Activated naive CD4-positive, alpha-beta T cell treated with anti-CD3 and anti-CD28 coated beads, Interleukin-2, amount 50 U/mL, for 72 hours (primary cell): ENCODE results near the gene GAK. TPM values are rescaled to one million over a fixed set of nuclear protein-coding genes. Genes with fewer than 3 reads are reported as not detected.
"Not testable (repeated sequence)": the region's sequence is repeated elsewhere in the genome, so short reads cannot be mapped to it uniquely, and the experiment has no call there.

Experiments used
- ATAC-seq, 2 donors: fragments of 150-1000 bp; cut with Tn5 transposase; 2 replicates each; pipeline ENCODE4 v1.10.0; 2021; ENCODE audit warnings: mild to moderate bottlenecking in 2 of 2, moderate library complexity in 2 of 2
- DNase-seq, 2 donors: peaks; one replicate each; pipeline ENCODE4 v3.0.0; 2021 to 2022; ENCODE audit warnings: low spot score in 2 of 2
- H3K27ac Mint-ChIP-seq, 2 donors: one replicate each; pipeline ENCODE4 v1.8.0; 2022; ENCODE audit warnings: mild to moderate bottlenecking in 2 of 2, mixed read lengths in 2 of 2
- H3K36me3 Mint-ChIP-seq, 2 donors: one replicate each; pipeline ENCODE4 v1.8.0; 2022; ENCODE audit warnings: mixed read lengths in 2 of 2
- H3K9me3 Mint-ChIP-seq, 2 donors: one replicate each; pipeline ENCODE4 v1.8.0; 2022; ENCODE audit warnings: mixed read lengths in 2 of 2
- total RNA-seq, 2 donors: library from RNA; stranded (reverse); gene quantifications; one replicate each; pipeline ENCODE4 v1.2.3, GENCODE V29; 2022

Gene GAK
- total RNA-seq, 2 donors from 2014 or later = 124 to 171 TPM

DNA sequence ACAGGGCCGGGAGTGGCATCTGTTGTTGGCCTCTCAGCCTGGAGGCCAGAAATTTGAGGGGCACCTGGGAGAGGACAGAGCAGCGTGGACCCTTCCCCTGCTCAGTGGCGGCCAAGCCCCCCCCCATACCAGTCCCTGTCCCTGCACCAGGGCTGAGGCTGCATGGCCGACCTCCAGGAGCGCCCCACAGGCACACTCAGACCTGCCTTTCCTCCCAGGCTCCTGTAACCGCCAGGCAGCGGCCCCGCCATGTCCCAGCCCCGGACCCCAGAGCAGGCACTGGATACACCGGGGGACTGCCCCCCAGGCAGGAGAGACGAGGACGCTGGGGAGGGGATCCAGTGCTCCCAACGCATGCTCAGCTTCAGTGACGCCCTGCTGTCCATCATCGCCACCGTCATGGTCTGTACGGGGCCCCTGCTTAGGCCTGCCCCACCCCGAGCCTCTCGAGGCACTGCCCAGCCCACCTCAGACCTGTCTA, 15.4 kb upstream of the GAK start:
- Mint-ChIP-seq H3K27ac (no peak overlapping the region), H3K9me3 (no peaks in the 10 kb centered on the region), H3K36me3 (no peaks in the 10 kb centered on the region)
- no peak for DNase-seq
- no peak for ATAC-seq

DNA sequence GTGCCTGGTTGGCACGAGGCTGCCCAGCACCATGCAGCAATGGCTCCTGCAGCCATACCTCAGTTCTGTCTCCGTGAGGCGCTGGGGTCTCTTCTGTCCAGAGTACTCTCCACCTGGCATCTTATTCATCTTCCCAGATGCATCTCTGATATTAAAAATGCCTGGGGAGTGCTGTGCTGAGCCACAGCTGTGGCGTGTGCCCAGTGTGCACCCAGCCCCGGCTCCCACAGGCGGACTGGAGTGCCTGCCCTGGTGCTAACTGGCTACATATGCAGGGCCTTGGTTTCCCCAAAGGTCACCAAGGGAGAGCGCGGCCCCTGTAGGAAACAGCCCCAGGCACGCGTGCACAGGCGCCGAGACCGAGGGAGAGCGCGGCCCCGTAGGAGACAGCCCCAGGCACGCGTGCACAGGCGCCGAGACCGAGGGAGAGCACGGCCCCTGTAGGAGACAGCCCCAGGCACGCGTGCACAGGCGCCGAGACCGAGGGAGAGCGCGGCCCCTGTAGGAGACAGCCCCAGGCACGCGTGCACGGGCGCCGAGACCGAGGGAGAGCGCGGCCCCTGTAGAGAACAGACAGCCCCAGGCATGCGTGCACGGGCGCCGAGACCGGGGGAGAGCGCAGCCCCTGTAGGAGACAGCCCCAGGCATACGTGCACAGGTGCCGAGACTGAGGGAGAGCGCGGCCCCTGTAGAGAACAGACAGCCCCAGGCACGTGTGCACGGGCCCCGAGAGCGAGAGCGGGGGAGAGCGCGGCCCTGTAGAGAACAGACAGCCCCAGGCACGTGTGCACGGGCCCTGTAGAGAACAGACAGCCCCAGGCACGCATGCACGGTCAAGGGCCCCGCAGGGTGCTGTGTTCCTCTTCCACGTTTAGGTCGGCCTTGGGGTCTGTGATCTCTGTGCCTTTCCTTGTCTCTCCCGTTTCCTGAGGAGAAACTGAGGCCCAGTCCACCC, 14.7 kb upstream of the GAK start:
- Mint-ChIP-seq H3K36me3 (no peaks in the 10 kb centered on the region), H3K27ac (peak overlapping the region in 1 of 2 donors; percentile 82), H3K9me3 (no peaks in the 10 kb centered on the region)
- DNase-seq (no peak), ATAC-seq (no peak)

DNA sequence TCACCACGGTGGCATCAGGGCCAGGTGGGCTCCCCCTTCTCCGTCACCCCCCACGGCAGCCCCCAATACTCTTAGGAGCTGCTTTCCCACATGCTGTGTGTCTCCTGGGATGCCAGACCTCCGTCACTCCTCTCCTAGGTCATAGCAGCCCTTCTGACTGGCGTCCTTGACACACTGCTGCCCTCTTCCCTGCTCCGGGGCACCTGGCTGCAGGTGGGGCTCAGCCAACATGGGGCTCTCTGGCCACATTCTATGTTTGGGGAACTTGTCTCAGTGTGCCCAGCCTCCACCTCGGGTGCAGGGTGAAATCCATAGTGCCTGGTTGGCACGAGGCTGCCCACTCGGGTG, 14.0 kb upstream of the GAK start:
- Mint-ChIP-seq H3K9me3 (no peaks in the 10 kb centered on the region), H3K27ac (peak overlapping the region in 1 of 2 donors; percentile 82), H3K36me3 (no peaks in the 10 kb centered on the region)
- DNase-seq (no peak), ATAC-seq (no peak)

DNA sequence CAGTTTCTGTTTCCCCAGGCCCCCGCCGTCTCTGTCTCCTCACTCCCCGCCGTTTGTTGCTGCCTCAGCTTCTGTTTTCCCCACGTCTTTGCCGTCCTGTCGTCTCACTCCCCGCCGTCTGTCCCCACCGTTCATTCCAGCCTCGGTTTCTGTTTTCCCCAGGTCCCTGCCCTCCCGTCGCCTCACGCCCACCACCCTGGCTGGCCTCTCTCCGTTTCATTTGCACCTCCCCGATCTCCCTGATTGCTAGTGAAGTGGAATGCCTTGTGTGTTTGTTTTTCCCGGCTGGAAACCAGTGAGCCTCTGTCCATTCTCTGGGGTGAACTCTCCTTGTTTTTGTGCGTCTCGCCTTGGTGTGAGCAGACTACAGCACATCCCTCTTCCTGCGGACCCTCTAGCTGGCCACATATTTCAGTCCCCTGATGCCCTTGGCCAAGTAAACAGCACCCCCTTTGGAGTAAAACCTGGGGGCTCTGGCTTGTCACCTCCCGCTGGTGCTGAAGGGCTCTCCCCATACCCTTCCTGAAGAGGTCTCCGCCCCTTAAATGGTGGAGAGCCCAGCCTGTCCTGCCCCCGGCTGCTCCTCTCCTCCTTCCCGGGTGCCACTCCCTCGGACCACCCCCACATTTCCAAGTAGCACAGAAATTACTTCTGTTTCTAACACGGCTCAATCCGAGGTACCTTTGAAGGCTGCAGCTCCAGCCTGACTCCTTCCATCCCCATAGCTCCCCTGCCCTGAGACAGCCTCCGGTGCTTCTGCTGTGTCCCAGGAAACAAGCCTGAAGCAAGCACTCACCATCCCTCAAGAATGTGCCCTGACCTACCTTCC, 13.4 kb upstream of the GAK start:
- ATAC-seq (no peak), DNase-seq (no peak)
- no peaks in the 10 kb centered on the region for H3K9me3 Mint-ChIP-seq
- peak overlapping the region in 1 of 2 donors; percentile 82 for H3K27ac Mint-ChIP-seq
- no peaks in the 10 kb centered on the region for H3K36me3 Mint-ChIP-seq

DNA sequence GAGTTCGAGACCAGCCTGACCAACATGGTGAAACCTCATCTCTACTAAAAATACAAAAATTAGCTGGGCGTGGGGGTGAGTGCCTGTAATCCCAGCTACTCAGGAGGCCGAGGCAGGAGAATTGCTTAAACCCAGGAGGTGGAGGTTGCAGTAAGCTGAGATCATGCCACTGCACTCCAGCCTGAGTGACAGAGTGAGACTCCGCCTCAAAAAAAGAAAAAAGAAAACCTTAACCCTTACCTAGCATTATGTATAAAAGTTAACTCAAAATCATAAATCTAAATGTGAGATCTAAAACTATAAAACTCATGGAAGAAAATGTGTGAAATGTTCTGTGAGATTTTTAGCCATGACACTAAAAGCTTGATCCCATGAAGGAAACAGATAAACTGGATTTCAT, 7.4 kb upstream of the GAK start:
- not testable (repeated sequence) for ATAC-seq, H3K9me3 Mint-ChIP-seq, H3K27ac Mint-ChIP-seq, H3K36me3 Mint-ChIP-seq, DNase-seq

DNA sequence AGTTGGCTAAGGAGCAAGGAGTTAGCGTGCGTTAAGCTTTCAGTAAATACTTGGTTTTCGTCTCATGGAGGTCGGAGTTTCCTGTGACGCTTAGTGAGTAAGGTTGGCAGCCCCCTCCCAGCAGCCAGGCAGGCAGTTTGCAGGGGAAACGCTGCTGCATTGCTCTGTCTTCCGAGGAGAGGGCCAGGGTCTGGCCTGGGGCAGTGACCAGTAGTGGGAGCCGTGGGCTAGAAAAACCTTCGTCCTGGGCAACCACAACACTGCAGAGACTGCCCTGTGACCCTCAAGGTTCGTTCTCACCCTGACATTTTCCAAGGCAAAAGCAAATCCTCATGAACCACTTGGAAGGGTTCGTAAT, 576 bp upstream of the GAK start:
- Mint-ChIP-seq H3K27ac (peak overlapping the region; percentile 96 to 97), H3K9me3 (no peaks in the 10 kb centered on the region), H3K36me3 (peaks cover 16 to 17% of the 10 kb centered on the region in 2 donors)
- DNase-seq (no peak), ATAC-seq (peak; percentile 6 to 22)

DNA sequence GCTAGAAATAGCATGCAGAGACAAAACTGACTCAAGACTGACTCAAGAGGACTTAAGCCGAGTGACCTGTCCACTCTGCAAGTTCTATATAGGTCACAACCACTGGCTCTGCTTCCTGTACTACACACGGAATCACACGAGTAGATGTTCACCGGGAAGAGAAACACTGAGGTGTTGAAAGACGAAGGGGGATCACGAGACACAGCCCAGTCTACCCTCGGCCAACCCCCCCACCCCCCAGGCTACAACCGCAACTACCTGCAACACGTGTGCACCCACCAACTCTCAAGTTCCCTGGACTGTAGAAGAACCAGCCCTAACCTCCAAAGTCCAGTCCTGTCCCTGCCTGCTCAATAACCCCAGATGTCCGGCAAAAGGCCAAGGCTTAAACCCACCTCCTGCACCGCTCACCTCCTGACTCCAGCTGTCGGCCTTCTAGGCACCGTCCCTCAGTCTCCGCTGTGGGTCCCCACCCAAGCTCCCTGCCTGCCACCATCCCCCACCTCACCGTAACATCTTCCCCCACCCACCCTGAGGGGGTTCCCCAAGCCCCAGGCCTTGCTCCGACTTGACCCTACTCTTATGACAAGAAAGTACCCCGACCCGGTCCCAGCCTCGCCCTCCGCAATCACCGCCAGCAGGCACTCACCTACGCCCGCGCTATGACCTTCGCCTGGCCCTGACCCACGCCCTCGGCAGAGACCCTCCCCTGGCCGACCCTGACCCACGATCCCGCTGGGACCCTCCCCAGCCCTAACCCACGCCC, 739 bp downstream of the GAK start:
- DNase-seq (no peak), ATAC-seq (peak in 1 of 2 donors; percentile 2)

DNA sequence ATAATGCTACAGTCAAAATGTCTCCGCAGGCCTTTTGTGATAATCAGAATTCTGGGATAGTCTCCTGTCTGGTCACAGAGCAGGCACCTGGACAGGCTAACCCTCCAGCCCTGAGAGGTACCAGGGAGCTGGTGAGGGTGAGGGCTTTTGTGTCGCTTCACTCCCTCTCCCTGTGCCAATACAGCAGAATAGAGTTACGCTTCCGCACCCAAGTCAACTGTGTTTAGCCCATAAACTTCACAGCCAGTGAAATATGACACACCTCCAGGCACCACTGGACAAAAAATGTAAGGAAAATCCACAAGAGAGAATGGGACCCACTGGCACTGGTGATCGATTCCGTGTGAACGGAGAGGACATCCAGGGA, 1.3 kb downstream of the GAK start:
- Mint-ChIP-seq H3K27ac (peak overlapping the region; percentile 91 to 96), H3K36me3 (peaks cover 16 to 17% of the 10 kb centered on the region in 2 donors), H3K9me3 (no peaks in the 10 kb centered on the region)
- ATAC-seq (no peak), DNase-seq (no peak)

More for the DNA sequence above, 739 bp downstream of the GAK start:
- Mint-ChIP-seq H3K36me3 (peaks cover 16 to 17% of the 10 kb centered on the region in 2 donors), H3K9me3 (no peaks in the 10 kb centered on the region), H3K27ac (peak overlapping the region; percentile 91 to 96)

DNA sequence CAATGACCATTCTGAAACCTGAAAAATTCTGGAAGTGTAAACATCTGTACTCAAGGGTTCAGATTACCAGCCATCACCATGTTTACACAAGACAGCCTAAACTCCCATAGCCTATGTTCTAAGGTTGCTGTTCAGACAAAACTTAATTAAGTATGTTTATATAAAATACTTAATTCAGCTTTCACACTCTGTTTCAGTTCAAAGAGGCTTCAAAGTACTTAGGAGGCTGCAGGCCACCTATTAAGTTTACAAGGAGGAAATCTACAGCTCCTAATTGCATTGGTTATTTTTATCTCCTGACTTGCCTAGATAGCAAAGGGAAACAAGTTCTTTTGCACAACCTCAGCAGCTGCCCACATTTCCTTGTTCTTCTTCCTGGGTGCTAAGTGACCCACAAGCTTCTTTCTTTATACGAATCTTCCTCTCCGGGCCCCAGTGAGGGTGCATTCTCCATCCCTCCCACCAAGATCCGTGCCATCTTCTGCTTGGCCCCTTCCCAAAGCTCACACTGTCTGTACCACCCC, 2.0 kb downstream of the GAK start:
- ATAC-seq = no peak
- Mint-ChIP-seq H3K36me3 (peaks cover 16 to 17% of the 10 kb centered on the region in 2 donors), H3K27ac (peak overlapping the region in 1 of 2 donors; percentile 96), H3K9me3 (no peaks in the 10 kb centered on the region)
- no peak for DNase-seq

DNA sequence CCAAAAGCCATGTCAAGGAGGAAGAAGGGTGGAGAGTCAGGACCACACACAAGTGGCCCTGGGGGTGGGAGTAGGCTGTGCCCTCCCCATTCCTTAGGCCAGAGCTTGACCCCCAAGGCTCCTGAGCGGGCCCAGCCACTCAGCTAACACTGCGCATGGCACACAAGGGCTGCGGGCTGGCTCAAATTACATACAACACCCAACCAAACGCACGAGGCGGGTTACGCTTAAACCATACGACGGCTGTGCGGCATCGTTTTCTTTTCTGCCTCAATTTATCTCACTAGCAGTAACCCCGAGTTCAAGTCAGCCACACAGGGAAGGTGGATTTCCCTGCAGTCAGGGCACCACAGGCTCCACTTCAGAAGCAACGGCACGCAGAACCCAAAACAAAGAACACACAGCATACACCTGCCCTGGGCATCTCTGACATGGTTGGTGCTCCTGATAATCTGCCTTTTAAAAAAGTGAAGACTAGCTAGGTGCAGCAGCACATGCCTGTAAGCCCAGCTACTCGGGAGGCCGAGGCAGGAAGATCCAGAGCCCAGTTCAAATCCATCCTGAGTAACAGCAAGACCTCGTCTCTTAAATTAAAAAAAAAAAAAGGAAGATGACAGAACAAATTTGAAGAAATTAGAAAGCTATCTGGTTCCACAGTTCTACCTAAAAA, 2.9 kb downstream of the GAK start:
- Mint-ChIP-seq H3K9me3 (no peaks in the 10 kb centered on the region), H3K36me3 (peaks cover 16 to 17% of the 10 kb centered on the region in 2 donors), H3K27ac (peak overlapping the region in 1 of 2 donors; percentile 50)
- no peak for DNase-seq
- no peak for ATAC-seq

DNA sequence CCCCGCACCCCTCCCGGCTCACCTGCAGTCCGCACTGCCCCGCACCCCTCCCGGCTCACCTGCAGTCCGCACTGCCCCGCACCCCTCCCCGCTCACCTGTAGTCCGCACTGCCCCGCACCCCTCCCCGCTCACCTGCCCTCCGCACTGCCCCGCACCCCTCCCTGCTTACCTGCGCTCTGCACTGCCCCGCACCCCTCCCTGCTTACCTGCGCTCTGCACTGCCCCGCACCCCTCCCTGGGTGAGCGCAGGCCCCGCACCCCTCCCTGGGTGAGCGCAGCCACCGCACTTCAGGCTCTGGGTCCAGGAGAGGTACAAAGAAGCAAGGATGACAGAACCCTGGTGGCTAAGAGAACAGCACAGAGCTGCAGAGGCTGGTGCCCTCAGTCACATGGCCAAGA, 4.5 kb downstream of the GAK start:
- ATAC-seq, H3K9me3 Mint-ChIP-seq, DNase-seq, H3K27ac Mint-ChIP-seq: not testable (repeated sequence)
- H3K36me3 Mint-ChIP-seq = peaks cover 13 to 18% of the 10 kb centered on the region in 2 donors

DNA sequence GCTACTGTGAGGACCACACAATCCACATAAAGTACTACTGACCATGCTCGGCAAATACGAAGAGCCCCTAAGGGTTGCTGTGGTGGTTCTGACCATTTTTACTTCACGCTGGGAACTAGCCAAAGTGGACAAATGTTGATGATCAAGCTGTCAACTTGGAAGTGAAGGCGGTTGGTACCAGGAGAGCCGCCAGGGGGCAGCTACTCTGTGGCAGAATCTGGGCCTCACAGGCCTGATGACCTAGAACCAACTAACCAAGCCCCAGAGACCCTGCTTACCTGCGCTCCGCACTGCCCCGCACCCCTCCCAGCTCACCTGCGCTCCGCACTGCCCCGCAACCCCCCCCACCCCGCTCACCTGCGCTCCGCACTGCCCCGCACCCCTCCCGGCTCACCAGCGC, 5.6 kb downstream of the GAK start:
- ATAC-seq (no peak), DNase-seq (no peak)
- Mint-ChIP-seq H3K27ac (no peak overlapping the region), H3K9me3 (no peaks in the 10 kb centered on the region), H3K36me3 (peaks cover 7 to 12% of the 10 kb centered on the region in 2 donors)

DNA sequence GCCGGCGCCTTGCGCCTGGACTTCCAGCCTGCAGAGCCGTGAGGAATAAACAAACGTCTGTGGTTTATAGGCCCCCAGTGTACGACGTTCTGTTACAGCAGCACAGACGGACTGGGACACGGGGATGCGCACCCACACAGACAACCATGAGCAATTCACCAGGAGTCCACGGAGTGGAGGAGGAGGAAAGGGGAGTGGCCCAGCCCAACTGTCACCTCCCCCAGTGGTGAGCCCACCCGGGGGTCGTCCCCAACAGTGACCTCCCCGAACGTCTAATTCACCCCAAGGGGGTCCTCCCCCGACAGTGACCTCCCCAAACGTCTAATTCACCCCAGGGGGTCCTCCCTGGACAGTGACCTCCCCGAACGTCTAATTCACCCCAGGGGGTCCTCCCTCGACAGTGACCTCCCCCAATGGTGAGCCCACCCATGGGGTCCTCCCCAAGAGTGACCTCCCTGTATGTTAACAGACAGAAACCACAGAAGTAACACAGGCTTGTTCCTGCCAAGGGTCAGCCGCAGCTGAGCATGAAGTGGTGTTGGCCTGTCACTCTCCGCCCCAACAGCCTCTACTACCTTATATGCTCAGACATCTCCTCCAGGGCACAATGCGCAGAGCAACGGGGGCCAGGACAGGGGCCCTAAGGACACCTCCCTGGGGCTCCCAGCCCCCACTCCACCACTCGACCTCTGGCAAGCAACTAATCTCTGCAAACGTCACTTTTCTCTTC, 6.2 kb downstream of the GAK start:
- ATAC-seq = no peak
- DNase-seq = no peak
- H3K27ac Mint-ChIP-seq = peak overlapping the region in 1 of 2 donors; percentile 71
- H3K9me3 Mint-ChIP-seq = no peaks in the 10 kb centered on the region
- H3K36me3 Mint-ChIP-seq = peaks cover 5 to 13% of the 10 kb centered on the region in 2 donors

DNA sequence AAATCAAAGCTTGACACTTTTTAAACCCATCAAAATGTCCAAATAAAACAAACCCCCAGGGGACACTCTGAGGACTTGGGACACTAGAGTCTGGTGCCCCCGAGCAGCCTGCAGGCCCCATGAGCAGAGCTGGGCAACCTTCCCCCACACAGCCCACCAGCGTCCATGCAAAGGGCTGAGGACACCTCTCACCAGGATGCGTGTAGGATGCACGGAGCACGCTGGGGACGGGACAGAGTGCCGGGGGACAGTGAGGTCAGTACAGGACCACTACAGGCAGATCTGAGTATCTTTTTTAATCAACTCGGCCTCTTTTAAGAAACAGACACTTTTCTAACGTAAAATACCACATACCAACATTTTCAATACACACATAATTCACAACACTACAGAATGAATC, 6.9 kb downstream of the GAK start:
- H3K36me3 Mint-ChIP-seq = peaks cover 5 to 16% of the 10 kb centered on the region in 2 donors
- H3K9me3 Mint-ChIP-seq = no peaks in the 10 kb centered on the region
- no peak for DNase-seq
- ATAC-seq = peak in 1 of 2 donors; percentile 5
- peak overlapping the region; percentile 71 to 91 for H3K27ac Mint-ChIP-seq
